Type B pancreatic cell (in vitro differentiated cells): ENCODE measurements around the gene MTR. TPM values are rescaled to one million over a fixed set of nuclear protein-coding genes. Genes with fewer than 3 reads are reported as not detected.

Experiments
- DNase-seq: peaks from one replicate; pipeline ENCODE4 v3.0.0; 2021; ENCODE audit warnings: mixed read lengths; ENCODE audit not compliant: unreplicated experiment; ENCODE audit errors: extremely low spot score
- H3K27ac Mint-ChIP-seq: 2 replicates; pipeline ENCODE4 v1.8.0; 2021; ENCODE audit warnings: mild to moderate bottlenecking, mixed read lengths
- H3K27me3 Mint-ChIP-seq: 2 replicates; pipeline ENCODE4 v1.8.0; 2021; ENCODE audit warnings: mixed read lengths
- H3K36me3 Mint-ChIP-seq: 2 replicates; pipeline ENCODE4 v1.8.0; 2021; ENCODE audit warnings: mixed read lengths
- H3K4me1 Mint-ChIP-seq: one replicate; pipeline ENCODE4 v1.8.0; 2021; ENCODE audit warnings: mixed read lengths; ENCODE audit not compliant: unreplicated experiment
- H3K4me3 Mint-ChIP-seq: 2 replicates; pipeline ENCODE4 v1.8.0; 2021; ENCODE audit warnings: mild to moderate bottlenecking, mixed read lengths
- H3K9me3 Mint-ChIP-seq: 2 replicates; pipeline ENCODE4 v1.8.0; 2021; ENCODE audit warnings: mixed read lengths
- CTCF ChIP-seq: fragments of 200-600 bp; sonication (generic); conservative IDR thresholded peaks from 2 replicates; pipeline ENCODE4 v1.5.0; 2021; ENCODE audit warnings: antibody characterized with exemption, mild to moderate bottlenecking
- total RNA-seq: library from RNA; stranded (reverse); gene quantifications from 2 replicates; pipeline ENCODE4 v1.2.1, GENCODE V29; 2021; ENCODE audit warnings: low replicate concordance

MTR gene
- total RNA-seq, 1 donor from 2014 or later = 44.1 TPM

GRCh38 chr1:236757640-236758039 is 37.5 kb upstream of the MTR start:
- H3K36me3 Mint-ChIP-seq = peaks cover 4% of the 10 kb centered on the region
- no peak overlapping the region for H3K27ac Mint-ChIP-seq
- H3K4me1 Mint-ChIP-seq = peaks cover 11% of the 10 kb centered on the region
- H3K9me3 Mint-ChIP-seq = no peaks in the 10 kb centered on the region
- H3K4me3 Mint-ChIP-seq = no peak overlapping the region
- H3K27me3 Mint-ChIP-seq = no peaks in the 10 kb centered on the region
- no peak for DNase-seq
- no peak for TF ChIP-seq CTCF

- H3K4me1 Mint-ChIP-seq = peaks cover 11% of the 10 kb centered on the region
- H3K27me3 Mint-ChIP-seq = no peaks in the 10 kb centered on the region
- peak; percentile 82 for TF ChIP-seq CTCF
- H3K9me3 Mint-ChIP-seq = no peaks in the 10 kb centered on the region
- no peak overlapping the region for H3K27ac Mint-ChIP-seq
- H3K4me3 Mint-ChIP-seq = no peak overlapping the region
- peaks cover 4% of the 10 kb centered on the region for H3K36me3 Mint-ChIP-seq
- no peak for DNase-seq
Observed at GRCh38 chr1:236759252-236759859, 35.7 kb upstream of the MTR start.

- Mint-ChIP-seq H3K27me3 (no peaks in the 10 kb centered on the region), H3K4me1 (peaks cover 11% of the 10 kb centered on the region), H3K4me3 (no peak overlapping the region), H3K36me3 (peaks cover 4% of the 10 kb centered on the region), H3K9me3 (no peaks in the 10 kb centered on the region), H3K27ac (peak overlapping the region; percentile 34)
- no peak for DNase-seq
- no peak for TF ChIP-seq CTCF
Observed at GRCh38 chr1:236760480-236760879, 34.6 kb upstream of the MTR start.

GRCh38 chr1:236760986-236761385 is 34.1 kb upstream of the MTR start:
- DNase-seq = no peak
- Mint-ChIP-seq H3K9me3 (no peaks in the 10 kb centered on the region), H3K36me3 (peaks cover 4% of the 10 kb centered on the region), H3K27me3 (no peaks in the 10 kb centered on the region), H3K27ac (peak overlapping the region; percentile 34), H3K4me1 (peaks cover 11% of the 10 kb centered on the region), H3K4me3 (no peak overlapping the region)
- TF ChIP-seq CTCF = no peak

- H3K27me3 Mint-ChIP-seq = no peaks in the 10 kb centered on the region
- no peak overlapping the region for H3K4me3 Mint-ChIP-seq
- peaks cover 4% of the 10 kb centered on the region for H3K36me3 Mint-ChIP-seq
- DNase-seq = no peak
- H3K4me1 Mint-ChIP-seq = peaks cover 11% of the 10 kb centered on the region
- no peaks in the 10 kb centered on the region for H3K9me3 Mint-ChIP-seq
- H3K27ac Mint-ChIP-seq = no peak overlapping the region
- no peak for TF ChIP-seq CTCF
Observed at GRCh38 chr1:236761397-236762132, 33.5 kb upstream of the MTR start.
